Keratinocyte (primary cell): ENCODE measurements around the gene CCDC61.

Experiments
- CTCF ChIP-seq, 3 experiments: IDR thresholded peaks in 1 of 3; conservative IDR thresholded peaks in 1 of 3; optimal IDR thresholded peaks in 1 of 3; 2 replicates in 2 of 3; 3 replicates in 1 of 3; pipeline versions ENCODE3 to v1.5.1; 2011; ENCODE audit warnings: low read length in 3 of 3, mild to moderate bottlenecking in 3 of 3, moderate library complexity in 2 of 3, control low read depth in 1 of 3, inconsistent platforms in 1 of 3; ENCODE audit not compliant: insufficient read depth in 2 of 3; ENCODE audit errors: extremely low read depth in 1 of 3
- EZH2 ChIP-seq: IDR thresholded peaks from one replicate; pipeline ENCODE4 v1.6.1; 2012; ENCODE audit warnings: inconsistent platforms, mild to moderate bottlenecking, low read length, moderate library complexity

GRCh38 chr19:46017095-46017429 is 21.8 kb downstream of the CCDC61 start:
- TF ChIP-seq CTCF (optimal IDR thresholded peaks at IDR 0.05 in 1 of 3, IDR thresholded peaks at IDR 0.05 in 1 of 3, conservative IDR thresholded peaks at IDR 0.05 in 1 of 3; ENCODE audit: extremely low read depth in 1 of 3, insufficient read depth in 2 of 3, low read length in 3 of 3) = peak in 1 of 3 experiments; percentile 4
- TF ChIP-seq EZH2 = no peak
